GM21423 (cell line): ENCODE data around the gene DDX25.
"Not testable (repeated sequence)": the region's sequence is repeated elsewhere in the genome, so short reads cannot be mapped to it uniquely, and the experiment has no call there.

Experiments
- ATAC-seq: cut with Tn5 transposase; IDR thresholded peaks from one replicate; pipeline ENCODE4 v1.9.1; 2021; ENCODE audit warnings: mild to moderate bottlenecking, moderate library complexity; ENCODE audit not compliant: unreplicated experiment

The DDX25 gene

DNA sequence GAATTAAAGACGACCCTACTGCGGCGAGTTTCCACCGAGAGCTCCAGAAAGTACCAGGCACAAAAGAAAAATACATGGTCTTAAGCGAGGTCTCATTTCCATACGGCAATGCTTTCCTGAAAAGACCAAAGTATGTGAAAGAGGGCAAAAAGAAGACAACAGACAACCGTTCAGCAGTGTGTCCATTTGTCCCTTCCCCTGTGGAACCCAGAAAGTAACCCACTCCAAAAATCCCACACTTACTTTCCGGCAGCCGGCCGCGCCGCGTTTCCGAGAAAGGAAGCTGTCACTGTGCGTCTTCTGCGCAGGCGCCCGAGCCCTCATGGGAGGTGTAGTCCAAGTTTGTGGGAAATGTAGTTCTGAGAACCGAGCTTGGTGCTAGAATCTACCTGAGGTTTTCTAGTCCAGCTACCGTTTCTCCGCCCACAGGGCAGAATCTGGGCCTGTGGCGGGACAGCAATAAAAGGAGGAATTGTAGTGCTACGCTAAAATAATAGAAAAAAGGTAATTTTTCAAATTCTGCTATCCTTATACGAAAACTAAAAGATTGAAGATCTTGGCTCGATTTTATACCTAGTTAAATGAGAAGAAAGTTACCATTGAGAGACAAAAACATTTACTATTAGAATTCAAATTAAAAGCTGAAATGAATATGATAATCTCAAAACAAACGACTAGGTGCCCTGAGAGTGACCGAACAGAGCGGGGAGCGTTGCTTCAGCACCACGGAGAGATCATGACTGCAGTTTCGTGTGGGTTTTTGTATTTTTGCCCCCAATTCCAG, 1.2 kb upstream of the DDX25 start, which contains the start of gene PUS3:
TSS of gene PUS3 (minus strand) at position 280 of the 784 bp plus-strand sequence. CDS start 6,922 bp downstream, outside the sequence.
- ATAC-seq, result peak; percentile 99

GRCh38 chr11:125904678-125905077, 370 bp downstream of the DDX25 start:
- ATAC-seq, result no peak

GRCh38 chr11:125910226-125910849, 6.0 kb downstream of the DDX25 start:
- ATAC-seq, result no peak

- not testable (repeated sequence) for ATAC-seq
Observed at GRCh38 chr11:125914601-125915000, 10.3 kb downstream of the DDX25 start.

DNA sequence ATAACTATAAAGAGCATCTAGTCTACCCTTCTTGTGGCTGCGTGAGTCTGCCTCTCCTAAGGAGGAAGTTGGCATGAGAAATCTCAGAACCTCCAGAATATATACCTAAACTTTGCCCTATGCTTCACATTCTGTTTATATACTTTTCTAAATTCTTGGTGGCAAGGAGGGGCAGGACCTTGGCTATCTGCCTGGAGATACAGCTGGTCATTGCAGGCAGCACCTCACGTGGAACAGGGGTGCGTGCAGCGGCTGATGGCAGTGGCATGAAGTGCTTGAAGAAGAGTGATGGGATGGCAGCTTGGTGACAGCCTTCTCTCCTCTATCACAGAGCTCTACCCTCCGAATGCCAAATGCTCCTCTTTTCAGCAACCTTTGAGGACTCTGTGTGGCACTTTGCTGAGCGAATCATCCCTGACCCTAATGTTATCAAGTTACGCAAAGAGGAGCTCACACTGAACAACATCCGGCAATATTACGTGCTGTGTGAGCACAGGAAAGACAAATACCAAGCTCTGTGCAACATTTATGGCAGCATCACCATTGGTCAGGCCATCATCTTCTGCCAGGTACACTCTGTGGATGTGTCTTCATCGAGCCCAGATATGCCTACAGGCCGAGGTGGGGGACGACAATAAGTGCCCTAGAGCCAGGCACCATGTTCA, 12.5 kb downstream of the DDX25 start:
- no peak for ATAC-seq

DNA sequence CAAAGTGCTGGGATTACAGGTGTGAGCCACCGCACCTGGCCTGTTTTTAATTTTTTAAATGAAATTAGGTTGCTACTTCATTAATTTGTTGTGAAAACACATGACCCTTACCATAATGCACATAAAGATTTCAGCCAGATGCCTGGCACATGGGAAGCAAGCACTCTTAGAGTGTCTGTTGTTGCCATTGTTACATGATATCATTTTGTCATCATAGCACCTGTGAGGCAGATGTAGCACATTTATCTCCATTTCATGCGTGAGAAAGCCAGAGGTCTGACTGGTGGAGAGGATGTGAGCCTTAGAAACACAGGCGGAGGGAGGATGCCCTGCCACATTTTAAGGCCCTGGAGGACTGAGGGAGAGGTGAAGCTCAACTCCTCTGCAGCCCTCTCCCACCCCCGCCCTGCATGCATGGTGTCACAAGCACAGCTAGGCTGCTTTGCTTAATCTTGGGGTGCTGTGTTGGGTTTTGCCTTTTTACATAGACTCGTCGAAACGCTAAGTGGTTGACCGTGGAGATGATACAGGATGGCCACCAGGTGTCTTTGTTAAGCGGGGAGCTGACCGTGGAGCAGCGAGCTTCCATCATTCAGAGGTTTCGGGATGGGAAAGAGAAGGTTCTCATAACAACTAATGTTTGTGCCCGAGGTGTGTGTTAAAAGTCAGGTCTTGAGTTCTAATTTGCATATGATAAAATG, 14.0 kb downstream of the DDX25 start:
- ATAC-seq, result no peak

DNA sequence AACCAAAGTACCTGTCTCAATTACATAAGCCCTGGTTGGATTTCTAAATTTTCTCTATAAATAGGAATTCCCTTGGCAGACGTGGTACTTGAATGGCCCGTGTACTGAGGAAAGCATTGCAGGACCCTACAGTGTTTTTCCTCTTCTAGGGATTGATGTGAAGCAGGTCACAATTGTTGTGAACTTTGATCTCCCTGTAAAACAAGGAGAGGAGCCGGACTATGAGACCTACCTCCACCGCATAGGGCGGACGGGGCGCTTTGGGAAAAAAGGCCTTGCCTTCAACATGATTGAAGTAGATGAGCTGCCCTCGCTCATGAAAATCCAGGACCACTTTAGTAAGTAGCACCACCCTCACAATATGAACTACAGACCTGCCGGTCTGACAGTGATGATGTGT, 16.7 kb downstream of the DDX25 start:
- no peak for ATAC-seq

- ATAC-seq, result no peak
Observed at GRCh38 chr11:125922156-125922555, 17.8 kb downstream of the DDX25 start.

DNA sequence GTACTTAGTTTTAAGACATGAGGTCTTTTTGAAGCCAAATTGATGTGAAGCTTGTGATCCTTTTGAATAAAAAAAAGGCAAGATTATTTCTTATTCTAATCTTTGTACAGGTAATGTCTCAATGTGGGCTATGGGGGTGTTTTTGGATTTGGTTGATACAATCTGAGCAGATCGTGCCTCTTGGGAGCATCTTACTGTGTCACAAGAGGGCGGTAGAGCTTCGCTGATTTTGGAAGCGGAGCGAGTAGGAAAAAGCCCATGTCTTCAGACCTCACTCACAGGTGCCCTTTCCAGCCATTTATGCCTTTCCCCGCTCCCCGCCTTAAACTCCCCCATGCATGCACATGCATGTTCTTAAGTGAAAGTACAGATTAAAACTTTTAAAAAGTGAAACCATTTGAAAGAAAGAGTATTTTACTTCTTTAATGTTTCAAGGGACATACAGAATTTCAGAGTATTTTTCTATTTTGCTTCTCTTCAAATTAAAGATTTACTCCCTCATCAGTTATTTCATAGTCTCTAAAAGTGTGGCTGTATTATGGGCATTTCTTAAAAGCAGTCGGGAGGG, 18.8 kb downstream of the DDX25 start:
- ATAC-seq, result peak; percentile 78

- ATAC-seq, result no peak
Observed at GRCh38 chr11:125923633-125924032, 19.3 kb downstream of the DDX25 start.

GRCh38 chr11:125924384-125925007, 20.2 kb downstream of the DDX25 start:
- ATAC-seq, result no peak

DNA sequence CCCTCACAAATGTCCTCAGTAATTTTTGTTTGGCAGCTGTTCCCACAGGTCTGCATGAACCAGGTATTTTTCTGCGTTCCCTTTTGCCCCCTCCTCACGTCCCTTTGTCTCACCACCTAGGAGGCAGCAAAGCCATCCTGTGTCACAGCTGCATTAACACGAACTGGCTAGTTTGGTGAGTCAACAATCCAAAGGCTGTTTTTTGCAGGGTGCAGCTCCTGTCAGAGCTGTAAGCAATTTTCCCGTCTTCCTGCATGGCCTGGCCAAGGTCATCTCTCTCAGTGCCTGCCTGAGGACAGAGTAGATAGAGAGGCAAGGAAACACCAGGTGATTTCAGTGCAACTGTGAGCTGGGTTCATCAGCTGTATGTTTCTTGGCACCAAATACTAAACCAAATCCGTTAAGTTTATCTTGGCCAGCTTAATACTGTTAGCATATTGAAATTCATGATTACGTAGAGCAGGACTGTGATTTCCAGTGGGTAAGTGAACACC, 21.0 kb downstream of the DDX25 start:
- ATAC-seq, result no peak

- no peak for ATAC-seq
Observed at GRCh38 chr11:125925804-125926203, 21.5 kb downstream of the DDX25 start.

DNA sequence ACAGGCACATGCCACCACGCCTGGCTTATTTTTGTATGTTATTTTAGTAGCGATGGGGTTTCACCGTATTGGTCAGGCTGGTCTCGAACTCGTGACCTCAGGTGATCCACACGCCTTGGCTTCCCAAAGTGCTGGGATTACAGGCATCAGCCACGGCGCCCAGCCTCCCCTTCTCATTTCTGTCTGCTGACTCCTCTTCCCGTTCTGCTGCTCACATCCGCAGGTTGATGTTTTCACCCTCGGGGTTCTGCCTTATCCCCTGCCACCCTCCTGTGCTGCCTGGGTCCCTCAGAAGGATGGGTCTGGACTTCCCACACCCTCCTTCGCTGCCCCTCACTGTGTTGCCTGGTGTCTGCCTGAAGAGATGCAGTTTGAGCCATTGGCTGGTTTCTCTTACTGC, 22.4 kb downstream of the DDX25 start:
- ATAC-seq, result no peak

DNA sequence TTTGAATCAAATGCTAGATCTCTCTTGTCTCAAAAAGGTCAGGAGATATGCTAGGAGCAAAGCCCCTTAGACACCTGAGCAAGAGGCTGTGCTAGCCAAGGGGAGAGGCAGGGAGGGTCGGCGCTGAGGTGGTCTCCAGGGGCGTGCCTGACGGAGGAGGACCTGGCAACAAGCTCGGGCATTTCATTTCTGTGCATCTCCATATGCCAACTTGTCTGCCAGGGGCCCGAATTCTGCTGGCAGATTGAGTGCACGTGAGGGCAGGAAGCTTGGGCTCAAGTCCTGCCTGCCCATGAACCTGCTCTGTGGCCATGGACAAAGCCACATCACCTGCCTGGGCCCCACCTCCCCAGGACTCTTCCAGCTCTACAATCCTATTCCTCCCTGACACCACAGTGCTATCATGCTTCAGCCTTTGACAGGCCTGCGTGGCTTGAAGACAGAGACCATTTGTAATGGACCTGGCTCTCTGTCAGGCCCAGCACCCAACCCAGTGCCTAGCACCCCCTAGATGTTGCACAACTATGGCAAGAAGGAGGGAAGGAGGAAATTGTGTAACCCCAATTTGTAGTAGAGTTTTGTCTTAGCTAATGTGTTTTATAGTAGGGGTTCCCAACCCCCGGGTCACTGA, 25.3 kb downstream of the DDX25 start:
- ATAC-seq, result no peak

- no peak for ATAC-seq
Observed at GRCh38 chr11:125930076-125930450, 25.8 kb downstream of the DDX25 start.

DNA sequence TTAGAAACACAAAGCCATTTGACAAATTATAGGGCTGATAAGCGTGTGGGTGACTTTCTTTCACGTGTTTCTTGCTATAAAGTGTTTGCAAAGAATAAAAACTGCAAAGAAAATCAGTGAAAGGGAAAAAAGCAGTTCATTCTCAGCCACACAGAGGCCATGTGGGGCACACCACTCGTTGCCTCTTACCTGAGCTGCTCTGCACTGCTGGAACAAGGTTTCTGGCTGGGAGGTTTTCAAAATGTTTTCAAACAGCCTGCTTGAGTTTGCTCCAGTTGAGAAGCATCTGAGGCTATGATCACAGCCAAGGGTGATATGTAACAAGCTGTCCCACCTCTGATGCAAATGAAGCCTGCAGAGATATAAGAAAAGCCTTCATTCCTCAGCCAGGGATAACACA, 26.8 kb downstream of the DDX25 start:
- no peak for ATAC-seq

- no peak for ATAC-seq
Observed at GRCh38 chr11:125931668-125932067, 27.4 kb downstream of the DDX25 start.

- no peak for ATAC-seq
Observed at GRCh38 chr11:125932301-125932700, 28.0 kb downstream of the DDX25 start.
